Thyroid gland (tissue), 4 donors: Measurements from ENCODE around the gene IRF9. TPM values are rescaled to one million over a fixed set of nuclear protein-coding genes. Genes with fewer than 3 reads are reported as not detected.

Experiments used
- DNase-seq, 2 donors: peaks; one replicate each; pipeline ENCODE4 v3.0.0-alpha.2; 2019
- H3K27ac ChIP-seq, 3 donors: fragments of 200-600 bp; sonication (generic); 1 replicate in 2 of 3; 2 replicates in 1 of 3; pipeline ENCODE4 v1.5.1; 2016 to 2019; ENCODE audit warnings: mild to moderate bottlenecking in 1 of 3, moderate library complexity in 1 of 3
- H3K27me3 ChIP-seq: fragments of 200-600 bp; sonication (generic); one replicate; pipeline ENCODE4 v1.5.1; 2019
- H3K36me3 ChIP-seq, 2 donors: fragments of 200-600 bp; sonication (generic); one replicate each; pipeline ENCODE4 v1.5.1; 2016 to 2019
- H3K4me1 ChIP-seq, 2 donors: fragments of 200-600 bp; sonication (generic); one replicate each; pipeline ENCODE4 v1.5.1; 2017 to 2019
- H3K4me3 ChIP-seq, 3 donors: fragments of 200-600 bp; sonication (generic); replicated peaks in 1 of 3; 1 replicate in 2 of 3; 2 replicates in 1 of 3; pipeline ENCODE4 v1.5.1; 2016; ENCODE audit warnings: mild to moderate bottlenecking in 1 of 3
- H3K9me3 ChIP-seq: fragments of 200-600 bp; sonication (generic); one replicate; pipeline ENCODE4 v1.5.1; 2017
- POLR2A ChIP-seq, 2 donors: fragments of 450-650 bp; IDR thresholded peaks; one replicate each; pipeline ENCODE4 v1.6.1; 2017; ENCODE audit warnings: antibody characterized with exemption in 2 of 2, mild to moderate bottlenecking in 2 of 2, moderate library complexity in 1 of 2
- WGBS, 2 donors: methylation state at CpG; one replicate each; pipeline ENCODE4 v1.1.5; 2017; 5-methylcytosine and 5-hydroxymethylcytosine counted together
- intact Hi-C: fragments of 100-400 bp; cut with DNase I; formaldehyde crosslinking; loops from one replicate; pipeline ENCODE4 v1.15.1; 2023
- total RNA-seq, 4 donors: library from RNA; depleted of rRNA; stranded (reverse); fragments of >200 nt; gene quantifications; one replicate each; pipeline ENCODE4 v1.2.3, GENCODE V29; 2016
- TF ChIP-seq, protein P1 (sequence below), 6 experiments: fragments of 200-600 bp in 3 of 6; fragments of 450-650 bp in 3 of 6; sonication (generic) in 3 of 6; IDR thresholded peaks; one replicate each; pipeline ENCODE4 v1.5.1; 2016 to 2019; ENCODE audit warnings: antibody characterized with exemption in 6 of 6, mild to moderate bottlenecking in 2 of 6, inconsistent platforms in 1 of 6, moderate library complexity in 1 of 6

IRF9 gene
- total RNA-seq, 4 donors from 2014 or later: 55.1 to 92.3 (median 70.0) TPM

DNA sequence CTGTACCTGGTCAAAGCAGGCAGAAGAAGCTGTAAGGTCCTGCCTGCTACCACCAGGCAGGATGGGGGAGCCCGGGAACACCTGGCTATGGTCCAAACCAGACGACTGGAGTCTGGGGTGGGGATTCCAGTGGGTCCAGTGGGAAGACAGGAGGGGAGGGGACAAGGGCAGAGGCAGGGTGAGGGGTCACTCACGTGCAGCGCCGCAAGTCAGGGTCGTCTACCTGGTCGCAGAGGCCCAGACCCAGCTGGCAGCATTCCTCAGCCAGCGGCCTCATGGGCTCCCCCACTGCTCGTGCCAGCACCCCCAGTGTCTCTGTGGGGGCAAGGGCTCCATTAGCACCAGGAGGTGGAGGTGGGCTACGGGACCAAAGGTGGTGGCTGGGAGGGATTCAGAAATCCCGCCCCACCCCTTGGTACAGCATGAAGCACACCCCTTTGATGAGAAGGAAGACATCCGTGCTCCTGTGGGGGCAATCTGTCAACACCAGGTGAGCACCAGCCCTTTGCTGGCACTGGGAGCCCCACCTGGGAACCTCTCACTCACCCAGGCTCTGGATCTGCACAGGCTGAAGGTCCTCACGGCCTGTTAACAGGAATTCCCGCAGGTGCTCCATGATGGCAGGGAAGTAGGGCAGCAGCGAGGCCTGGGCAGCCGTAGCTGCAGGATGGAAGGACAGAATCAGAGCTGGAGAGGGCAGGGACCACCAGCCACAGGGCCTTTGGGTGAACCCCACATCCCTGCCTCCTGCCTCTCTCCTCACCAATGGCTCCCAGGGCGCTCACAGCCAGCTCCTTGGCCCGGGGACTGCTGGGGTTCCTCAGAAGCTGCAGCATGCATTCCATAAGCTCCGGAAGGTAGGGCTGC lies 23.3 kb downstream of the IRF9 start:
- intact Hi-C loops: no loop called here
- no peak for DNase-seq
- peaks cover 8 to 27% of the 10 kb centered on the region in 2 donors for H3K4me1 ChIP-seq
- no peaks in the 10 kb centered on the region for H3K9me3 ChIP-seq
- H3K27ac ChIP-seq: no peak overlapping the region
- peaks cover 36 to 47% of the 10 kb centered on the region in 2 donors for H3K36me3 ChIP-seq
- H3K27me3 ChIP-seq: no peaks in the 10 kb centered on the region
- 84 to 91% methylated on average over 6 to 17 of the region's 19 CpGs for WGBS, 2 donors
- TF ChIP-seq, protein P1, sequence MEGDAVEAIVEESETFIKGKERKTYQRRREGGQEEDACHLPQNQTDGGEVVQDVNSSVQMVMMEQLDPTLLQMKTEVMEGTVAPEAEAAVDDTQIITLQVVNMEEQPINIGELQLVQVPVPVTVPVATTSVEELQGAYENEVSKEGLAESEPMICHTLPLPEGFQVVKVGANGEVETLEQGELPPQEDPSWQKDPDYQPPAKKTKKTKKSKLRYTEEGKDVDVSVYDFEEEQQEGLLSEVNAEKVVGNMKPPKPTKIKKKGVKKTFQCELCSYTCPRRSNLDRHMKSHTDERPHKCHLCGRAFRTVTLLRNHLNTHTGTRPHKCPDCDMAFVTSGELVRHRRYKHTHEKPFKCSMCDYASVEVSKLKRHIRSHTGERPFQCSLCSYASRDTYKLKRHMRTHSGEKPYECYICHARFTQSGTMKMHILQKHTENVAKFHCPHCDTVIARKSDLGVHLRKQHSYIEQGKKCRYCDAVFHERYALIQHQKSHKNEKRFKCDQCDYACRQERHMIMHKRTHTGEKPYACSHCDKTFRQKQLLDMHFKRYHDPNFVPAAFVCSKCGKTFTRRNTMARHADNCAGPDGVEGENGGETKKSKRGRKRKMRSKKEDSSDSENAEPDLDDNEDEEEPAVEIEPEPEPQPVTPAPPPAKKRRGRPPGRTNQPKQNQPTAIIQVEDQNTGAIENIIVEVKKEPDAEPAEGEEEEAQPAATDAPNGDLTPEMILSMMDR (IDR thresholded peaks at IDR 0.05): no peak
- TF ChIP-seq POLR2A (IDR thresholded peaks at IDR 0.05): no peak
- H3K4me3 ChIP-seq: no peak overlapping the region

DNA sequence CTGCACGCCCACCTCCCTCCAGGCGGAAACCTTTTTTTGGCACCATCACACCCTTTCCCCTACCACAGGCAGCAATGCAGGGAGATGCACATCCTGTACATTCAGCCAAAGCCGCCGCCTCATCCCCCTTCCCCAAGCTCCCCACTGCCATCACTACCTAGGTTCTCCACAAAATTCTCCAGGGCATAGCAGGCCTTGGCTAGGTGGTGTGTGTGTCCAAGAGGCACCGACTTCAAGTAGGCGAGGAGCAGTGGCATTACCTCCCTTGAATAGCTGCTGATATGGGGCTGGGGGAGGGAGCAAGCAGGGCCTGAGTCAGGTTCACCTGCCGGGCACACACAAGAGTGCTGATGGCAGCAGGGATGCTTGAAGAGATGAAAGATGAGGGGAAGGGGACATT lies 24.0 kb downstream of the IRF9 start:
- intact Hi-C loops: no loop called here
- 96 to 99% methylated on average over 7 of the region's 7 CpGs for WGBS, 2 donors
- H3K36me3 ChIP-seq: peaks cover 36 to 47% of the 10 kb centered on the region in 2 donors

DNA sequence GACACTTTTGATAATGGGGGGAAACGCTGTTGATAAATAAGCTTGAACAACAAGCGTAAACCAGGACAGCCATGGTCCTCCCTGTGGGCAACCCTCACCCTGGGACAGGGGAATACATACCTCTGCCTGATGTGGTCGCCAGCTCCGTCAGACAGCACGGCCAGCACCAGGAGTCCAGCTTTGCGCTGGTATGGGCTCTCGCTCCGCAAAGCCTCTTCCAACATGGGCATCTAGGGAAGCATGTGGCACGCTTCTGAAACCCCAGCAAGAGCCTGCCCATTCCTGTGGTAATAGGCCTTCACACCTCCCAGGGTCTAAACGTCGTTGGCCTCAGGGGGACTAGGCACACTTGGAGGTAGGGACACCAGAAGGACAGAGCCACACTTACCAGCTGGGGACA lies 24.7 kb downstream of the IRF9 start:
- Histone ChIP-seq H3K36me3 (peaks cover 32 to 46% of the 10 kb centered on the region in 2 donors), H3K4me1 (peaks cover 8 to 13% of the 10 kb centered on the region in 2 donors), H3K27me3 (no peaks in the 10 kb centered on the region), H3K27ac (no peak overlapping the region), H3K9me3 (no peaks in the 10 kb centered on the region), H3K4me3 (no peak overlapping the region)
- WGBS, 2 donors: 94 to 98% methylated on average over 10 to 11 of the region's 11 CpGs
- intact Hi-C loops: no loop called here
- TF ChIP-seq POLR2A (IDR thresholded peaks at IDR 0.05): no peak
- TF ChIP-seq, protein P1 (IDR thresholded peaks at IDR 0.05): no peak
- DNase-seq: no peak

More for the DNA sequence above, 24.0 kb downstream of the IRF9 start:
- DNase-seq: no peak
- Histone ChIP-seq H3K4me3 (no peak overlapping the region), H3K27ac (no peak overlapping the region), H3K4me1 (peaks cover 8 to 20% of the 10 kb centered on the region in 2 donors), H3K27me3 (no peaks in the 10 kb centered on the region), H3K9me3 (no peaks in the 10 kb centered on the region)
- TF ChIP-seq POLR2A (IDR thresholded peaks at IDR 0.05): no peak
- TF ChIP-seq, protein P1 (IDR thresholded peaks at IDR 0.05): no peak

DNA sequence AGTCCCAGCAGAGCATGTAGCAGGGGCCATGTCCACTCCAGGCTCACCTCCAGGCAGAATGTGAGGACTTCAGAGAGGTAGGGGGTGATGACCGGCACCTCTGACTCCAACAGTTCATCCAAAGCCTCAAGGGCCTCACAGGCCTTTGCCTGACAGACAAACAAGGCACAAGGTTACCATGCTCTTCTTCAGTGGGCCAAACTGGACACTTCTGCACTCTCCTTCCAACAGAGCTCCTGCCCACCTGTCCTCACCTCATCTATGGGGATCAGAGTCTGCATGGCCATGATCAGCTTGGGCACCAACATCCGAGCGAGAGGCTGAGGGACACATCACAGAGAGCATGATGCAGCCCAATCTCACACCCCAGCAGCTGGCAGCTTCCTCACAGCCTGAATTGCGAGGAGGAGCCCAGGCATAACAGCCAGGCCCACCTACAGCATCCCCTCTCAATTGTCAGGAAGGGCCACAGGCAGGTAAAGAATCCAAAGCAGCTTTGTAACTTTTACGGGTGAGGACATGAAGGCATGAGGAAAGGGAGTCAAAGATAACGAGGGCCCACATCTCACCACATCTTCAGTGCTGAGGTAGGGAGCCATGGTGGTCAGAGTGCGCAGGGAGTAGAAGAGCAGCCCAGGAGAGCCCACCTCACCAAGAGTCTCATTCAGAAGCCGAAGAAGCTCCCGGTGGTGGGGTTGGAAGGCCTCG lies 25.9 kb downstream of the IRF9 start:
- no peak for DNase-seq
- TF ChIP-seq, protein P1 (IDR thresholded peaks at IDR 0.05): no peak
- TF ChIP-seq POLR2A (IDR thresholded peaks at IDR 0.05): no peak
- intact Hi-C loops: no loop called here
- Histone ChIP-seq H3K4me3 (no peak overlapping the region), H3K36me3 (peaks cover 39 to 45% of the 10 kb centered on the region in 2 donors), H3K9me3 (no peaks in the 10 kb centered on the region), H3K27me3 (no peaks in the 10 kb centered on the region), H3K4me1 (peaks cover 8 to 13% of the 10 kb centered on the region in 2 donors), H3K27ac (no peak overlapping the region)
- WGBS, 2 donors: 91 to 96% methylated on average over 9 to 10 of the region's 10 CpGs

DNA sequence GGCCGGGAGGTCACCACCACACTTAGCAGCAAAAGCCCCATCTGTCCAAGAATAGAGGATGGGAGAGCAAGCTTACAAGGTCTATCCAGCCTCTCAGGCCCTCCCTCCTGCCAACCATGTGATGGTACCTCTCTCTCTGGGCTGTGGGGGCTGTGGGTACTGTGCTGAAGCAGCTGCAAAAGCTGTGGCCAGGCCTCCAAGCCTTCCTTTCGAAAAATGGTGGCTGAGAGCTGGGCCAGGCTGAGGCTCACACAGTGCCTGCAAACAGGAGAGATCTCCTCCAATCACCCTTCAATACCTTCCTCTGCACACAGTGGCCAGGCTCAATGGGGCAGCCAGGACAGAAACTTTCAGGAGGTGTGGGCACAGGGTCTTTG lies 26.5 kb downstream of the IRF9 start:
- H3K9me3 ChIP-seq: no peaks in the 10 kb centered on the region
- no peak for TF ChIP-seq POLR2A (IDR thresholded peaks at IDR 0.05)
- TF ChIP-seq, protein P1 (IDR thresholded peaks at IDR 0.05): no peak
- H3K36me3 ChIP-seq: peaks cover 45 to 50% of the 10 kb centered on the region in 2 donors
- no peak overlapping the region for H3K27ac ChIP-seq
- peak overlapping the region in 1 of 3 donors; percentile 43 for H3K4me3 ChIP-seq
- intact Hi-C loops: no loop called here
- 79 to 89% methylated on average over 2 of the region's 2 CpGs for WGBS, 2 donors
- H3K27me3 ChIP-seq: no peaks in the 10 kb centered on the region
- peaks cover 8 to 13% of the 10 kb centered on the region in 2 donors for H3K4me1 ChIP-seq
- no peak for DNase-seq
